Measurements from ENCODE around the gene METTL13.

The METTL13 gene

DNA sequence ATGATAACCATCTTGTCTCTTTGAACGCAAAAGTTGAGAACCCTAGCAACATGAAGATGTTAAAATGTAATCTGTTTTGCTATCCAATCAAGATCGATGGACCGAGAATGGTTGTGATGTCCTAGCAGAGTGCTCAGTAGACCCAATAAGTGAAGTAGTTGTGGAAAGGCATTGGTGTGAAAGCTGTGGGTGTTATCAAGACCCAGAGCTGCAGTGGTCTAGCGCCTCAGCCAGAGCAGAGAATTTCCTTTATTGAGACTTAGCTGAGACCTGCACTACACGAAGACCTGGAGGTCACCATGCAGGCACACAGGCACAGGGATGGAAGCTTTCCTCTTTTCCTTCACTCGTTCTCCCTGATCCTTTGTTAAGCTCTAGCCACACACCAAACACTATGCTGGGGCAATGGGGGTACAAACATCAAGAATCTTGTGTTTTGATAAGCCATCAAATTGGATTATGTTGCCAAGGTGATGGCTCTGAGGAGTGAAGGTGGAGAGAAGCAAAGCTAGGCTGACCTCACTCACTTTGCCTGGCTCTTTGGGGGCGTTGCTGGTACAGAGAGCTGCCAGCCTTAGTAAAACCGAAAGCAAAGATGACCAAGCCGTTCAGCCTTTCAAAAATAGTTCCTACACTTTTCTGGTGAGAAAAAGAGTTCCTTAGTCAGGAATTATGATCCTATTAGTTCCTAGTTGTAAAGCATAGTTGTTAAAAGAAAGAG lies 24.1 kb downstream of the METTL13 start:
- DNase-seq: peak; percentile 53 to 62 (median 62)

DNA sequence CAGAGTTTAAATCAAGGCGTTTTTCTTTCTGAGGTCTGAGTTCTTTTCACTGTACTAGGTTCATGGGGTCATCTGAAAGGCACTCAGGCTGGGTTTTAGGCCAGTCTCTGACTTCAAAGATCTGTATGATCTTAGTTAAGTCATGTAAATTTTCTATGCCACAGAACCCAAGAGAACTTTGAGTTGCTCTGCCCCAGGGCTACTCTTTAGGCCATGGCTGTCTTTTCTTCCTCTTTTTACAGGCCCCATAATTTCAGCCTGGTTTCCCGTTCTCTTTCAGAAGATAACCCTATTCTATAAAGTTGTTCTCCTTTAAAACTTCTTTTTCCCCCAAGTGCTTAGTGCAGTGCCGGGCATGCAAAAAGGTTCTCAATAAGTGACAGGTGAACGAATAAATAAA lies 26.1 kb downstream of the METTL13 start:
- DNase-seq: peak; percentile 20

DNA sequence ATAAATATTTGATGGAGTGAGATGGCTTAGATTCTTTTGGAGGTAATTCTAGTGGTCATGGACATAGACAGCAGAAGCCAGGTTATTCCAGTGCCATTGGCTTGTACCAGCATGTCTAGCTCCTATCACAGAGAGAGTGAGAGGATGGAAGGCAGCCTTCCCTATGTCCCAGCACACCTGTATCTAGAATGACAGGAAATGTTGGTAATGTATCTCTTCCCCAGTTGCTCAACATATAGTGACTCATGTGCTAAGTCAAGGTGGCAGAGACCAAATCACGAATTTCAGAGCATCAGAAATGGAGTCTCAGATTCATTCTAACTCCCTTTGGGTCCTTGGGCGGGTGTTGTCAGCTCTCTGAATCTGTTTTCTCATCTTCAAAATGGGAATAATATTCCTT lies 28.4 kb downstream of the METTL13 start:
- DNase-seq: no peak

DNA sequence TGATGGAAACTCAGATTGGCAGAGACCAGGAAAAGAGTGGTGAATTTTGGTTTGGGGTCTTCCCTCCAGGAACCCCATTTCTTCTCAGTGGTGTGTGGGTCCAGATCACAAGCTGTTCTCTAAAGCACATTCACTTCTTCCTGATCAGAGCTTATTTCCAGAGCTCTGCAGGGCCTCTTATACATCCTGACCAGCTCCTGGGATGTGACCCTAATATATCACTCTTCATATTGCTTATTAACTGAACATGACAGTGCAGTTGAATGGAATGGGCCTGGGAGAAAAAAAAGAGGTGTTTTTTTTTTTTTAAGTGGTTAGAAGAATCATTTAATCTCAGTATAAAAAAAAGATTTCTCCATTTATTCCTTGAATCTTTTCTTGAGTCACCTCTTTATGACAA lies 30.2 kb downstream of the METTL13 start:
- DNase-seq: no peak

DNA sequence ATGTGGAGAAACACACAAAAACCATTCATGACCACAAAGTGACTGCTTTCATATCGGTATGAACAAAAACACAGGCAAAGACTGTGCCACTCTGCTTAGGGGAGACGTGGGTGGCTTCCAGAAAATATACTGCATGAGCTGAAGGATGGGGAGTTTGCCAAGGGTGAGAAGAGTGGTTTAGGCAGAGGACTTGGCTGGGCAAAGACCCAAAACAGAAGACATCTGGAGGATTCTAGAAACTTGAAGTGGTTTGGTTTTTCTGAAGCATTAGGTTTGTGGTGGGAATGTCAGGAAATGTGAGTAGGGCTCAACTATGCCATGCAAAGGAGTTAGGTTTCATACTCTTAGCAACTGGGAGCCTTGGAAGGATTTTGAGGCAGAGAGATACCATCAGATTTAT lies 33.2 kb downstream of the METTL13 start:
- DNase-seq: no peak

DNA sequence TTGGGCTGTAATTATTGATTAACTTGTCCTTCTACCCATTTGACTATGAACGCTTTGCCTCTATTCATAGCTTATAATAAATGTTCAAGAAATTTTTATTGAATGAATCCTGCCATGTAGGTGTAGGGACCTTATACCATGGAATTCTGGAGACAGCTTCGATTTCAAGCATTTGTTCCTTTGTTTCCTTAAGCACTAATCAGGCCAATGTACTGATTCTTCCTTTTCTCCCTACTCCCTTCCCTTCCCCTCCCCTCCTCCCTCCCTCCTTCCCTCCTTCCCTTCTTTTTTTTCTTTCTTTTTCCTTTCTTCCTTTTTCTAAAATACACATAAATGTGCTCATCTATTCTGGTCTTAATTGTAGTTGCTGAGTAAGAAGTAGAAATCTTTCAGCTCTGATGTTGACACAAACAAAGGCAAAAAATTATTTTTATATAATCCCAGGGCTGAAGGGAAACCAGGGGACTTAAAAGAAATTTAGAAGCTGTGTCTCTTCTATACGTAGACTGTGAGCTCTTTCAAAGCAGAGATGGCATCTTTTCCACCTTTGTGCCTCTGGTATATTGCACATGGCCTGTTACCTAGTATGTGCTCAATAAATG lies 34.9 kb downstream of the METTL13 start:
- DNase-seq: no peak

DNA sequence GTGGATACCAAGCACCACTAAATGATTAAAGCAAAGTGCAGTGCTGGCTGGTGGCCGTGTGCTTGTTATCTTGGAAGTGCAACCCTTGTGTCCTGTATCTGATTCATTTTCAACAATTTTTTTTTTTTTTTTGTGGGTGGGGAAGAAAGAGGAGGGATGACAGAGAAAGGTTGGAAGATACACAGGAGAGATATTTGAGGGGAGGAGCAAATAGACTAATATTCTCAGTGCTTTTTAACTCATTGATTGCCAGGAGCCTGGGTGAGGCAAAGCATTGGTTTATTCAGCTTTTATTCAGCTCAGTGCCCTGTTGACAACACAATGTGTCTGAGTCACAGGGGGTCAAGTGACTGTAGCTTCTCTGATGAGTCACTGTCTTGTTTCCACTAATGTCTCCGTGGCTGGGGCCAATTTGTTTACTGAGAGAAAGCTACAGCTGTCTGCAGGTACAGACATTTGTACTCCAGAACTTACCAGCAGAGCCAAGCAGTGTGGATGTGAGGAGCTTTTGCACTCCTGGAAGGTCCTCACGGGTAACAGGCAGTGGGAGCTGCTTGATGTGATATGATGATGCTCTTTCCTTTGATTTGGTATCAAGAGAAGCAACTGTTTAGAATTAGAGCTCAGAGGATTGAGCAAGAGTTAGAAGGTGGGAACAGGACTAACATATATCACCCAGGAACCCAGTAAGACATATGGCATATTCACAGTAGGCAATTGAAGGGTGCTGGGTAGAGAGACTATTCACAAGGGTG lies 36.2 kb downstream of the METTL13 start:
- DNase-seq: peak; percentile 80 to 87 (median 84)

DNA sequence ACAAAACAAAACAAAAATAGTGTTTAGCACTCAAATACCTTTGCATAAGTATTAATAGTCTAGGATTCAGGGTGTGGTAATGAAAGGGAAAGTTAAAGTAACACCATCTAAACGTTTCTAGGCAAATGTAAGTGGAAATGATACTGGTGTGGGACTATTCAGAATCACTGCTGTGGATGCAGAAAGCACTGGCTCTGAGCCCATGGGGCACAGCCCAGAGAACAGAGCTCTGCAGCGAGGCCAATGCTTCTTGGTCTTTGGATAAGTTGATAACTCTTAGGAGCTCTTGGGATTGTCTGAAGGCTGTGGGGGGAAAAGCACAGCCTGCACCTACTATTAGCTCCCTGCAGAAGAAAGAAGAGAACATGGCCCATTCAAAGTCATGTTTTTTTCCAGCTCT lies 38.5 kb downstream of the METTL13 start:
- DNase-seq: no peak

DNA sequence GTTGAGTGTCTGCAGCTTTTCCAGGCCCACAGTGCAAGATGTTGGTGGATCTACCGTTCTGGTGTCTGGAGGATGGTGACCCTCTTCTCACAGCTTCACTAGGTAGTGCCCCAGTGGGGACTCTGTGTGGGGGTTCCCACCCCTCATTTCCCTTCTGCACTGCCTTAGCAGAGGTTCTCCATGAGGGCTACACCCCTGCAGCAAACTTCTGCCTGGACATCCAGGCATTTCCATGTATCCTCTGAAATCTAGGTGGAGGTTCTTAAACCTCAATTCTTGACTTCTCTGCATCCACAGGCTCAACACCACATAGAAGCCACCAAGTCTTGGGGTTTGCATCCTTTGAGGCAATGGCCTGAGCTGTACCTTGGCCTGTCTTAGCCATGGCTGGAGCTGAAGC lies 45.5 kb downstream of the METTL13 start:
- no peak for DNase-seq

DNA sequence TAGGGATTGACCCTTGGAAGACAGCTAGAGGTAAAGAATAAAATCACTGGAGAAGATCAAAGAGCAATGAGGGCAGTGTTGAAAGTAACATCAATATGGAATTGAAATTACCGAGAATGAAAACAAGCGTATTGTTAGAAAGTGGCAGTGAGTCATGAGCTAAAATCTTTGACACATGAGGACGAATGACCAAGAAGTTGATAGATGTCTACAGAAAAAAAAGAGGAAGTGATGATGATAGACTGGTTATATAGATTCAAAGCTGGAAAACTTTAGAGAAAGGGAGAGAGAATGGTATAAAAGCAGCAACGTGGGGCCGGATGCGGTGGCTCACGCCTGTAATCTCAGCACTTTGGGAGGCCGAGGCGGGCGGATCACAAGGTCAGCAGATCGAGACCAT lies 47.3 kb downstream of the METTL13 start:
- DNase-seq: peak; percentile 36 to 70 (median 65)

DNA sequence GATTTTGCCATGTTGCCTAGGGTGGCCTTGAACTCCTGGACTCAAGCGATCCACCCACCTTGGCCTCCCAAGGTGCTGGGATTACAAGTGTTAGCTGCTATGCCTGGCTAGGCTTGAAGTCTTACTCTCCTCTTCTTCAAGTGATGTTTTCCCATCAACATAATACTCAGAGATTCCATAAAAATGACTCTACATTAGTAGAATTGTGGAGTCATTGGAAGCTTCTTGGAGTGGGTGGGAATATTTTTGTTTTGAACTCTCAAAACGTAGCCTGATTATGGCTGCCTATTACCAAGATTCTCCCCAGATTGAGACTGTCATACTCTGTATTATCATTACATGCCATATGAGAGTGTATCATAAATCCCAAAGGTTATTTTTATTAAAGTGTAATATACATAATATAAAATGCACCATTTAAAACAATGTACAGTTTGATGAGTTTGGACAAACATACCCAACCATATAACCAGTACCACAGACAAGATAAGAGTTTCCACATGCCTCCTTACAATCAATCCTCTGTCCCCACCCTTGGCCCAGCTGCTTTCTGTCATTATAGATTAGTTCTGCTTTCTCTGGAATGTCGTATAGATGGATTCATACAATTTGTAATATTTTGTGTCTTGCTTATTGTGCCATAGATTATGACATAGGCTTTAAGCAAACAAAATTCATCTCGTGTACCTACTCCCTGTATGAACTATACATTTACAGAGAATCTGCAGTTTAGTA lies 51.8 kb downstream of the METTL13 start:
- no peak for DNase-seq

DNA sequence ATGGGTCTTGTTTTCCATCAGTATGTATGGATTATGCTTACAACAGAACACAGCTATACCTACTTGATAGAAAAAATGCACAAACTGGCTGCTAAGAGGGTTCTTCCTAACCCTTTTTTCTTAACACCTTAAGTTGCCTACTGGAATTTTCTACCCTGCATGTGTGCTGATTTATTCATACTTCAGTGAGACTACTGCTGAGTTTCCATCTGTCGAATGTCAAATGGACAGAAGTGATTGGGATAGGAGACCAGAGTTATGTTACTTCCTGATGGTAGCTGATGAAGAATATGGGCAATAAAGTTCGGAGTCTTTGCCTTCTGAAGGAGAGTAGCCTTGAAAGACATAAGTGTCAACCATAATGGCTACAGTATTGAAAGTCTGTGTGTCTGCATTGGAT lies 53.4 kb downstream of the METTL13 start:
- no peak for DNase-seq

DNA sequence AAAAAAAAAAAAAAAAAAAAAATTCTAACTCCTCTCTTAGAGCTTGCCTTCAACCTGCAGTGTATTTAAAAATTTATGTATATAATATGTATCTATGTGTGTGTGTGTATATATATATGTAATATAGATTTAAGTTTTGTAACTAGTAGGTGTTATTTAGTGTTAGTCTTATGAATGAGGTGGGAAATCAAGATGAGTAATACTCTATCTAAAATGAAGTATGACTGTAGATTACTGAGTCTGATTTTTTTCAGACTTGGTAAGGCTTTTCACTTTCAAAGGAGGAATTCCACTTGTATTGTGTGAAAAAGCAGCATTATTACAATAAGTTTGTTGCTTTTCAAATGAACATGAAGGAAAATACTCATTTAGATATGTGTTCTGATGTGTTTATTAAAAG lies 54.4 kb downstream of the METTL13 start:
- no peak for DNase-seq

DNA sequence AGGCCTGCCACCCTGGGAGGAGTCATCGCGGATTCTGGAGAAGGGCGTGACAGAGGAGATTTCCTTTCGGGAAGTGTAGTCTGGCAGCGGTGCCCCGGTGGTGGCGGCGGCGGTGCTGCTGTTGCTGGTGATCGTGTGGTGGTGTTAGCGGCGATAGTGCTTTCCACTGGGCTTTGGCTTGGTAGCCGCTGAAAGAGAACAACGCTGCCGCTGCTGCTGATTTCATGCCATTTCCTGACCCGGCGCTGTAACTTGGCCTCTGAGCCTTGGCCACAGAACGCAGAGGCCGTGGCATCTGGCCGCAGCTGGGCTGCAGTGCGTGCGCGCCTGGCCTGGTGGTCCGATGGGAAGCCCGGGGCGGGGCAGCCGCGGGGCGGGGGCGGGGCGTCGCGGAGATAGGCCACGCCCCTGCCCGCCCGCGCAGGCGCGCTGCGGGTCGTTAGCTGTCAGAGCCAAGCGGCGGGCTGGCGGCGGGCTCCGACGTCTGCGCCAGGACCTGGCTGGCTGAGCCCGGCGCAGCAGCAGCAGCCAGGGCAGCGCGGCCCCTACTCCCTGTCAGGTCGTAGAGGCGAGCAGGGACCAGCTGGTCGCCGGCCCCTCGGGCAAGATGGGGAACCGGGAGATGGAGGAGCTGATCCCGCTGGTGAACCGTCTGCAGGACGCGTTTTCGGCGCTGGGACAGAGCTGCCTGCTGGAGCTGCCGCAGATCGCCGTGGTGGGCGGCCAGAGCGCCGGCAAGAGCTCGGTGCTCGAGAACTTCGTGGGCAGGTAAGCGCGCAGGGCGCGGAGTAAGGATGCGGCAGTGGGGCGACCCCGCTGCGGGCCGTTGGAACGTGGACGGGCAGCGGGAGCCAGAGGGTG lies 59.8 kb downstream of the METTL13 start, which contains the start of gene DNM3:
TSS of gene DNM3 (plus strand) at position 449 of the 861 bp plus-strand sequence. CDS start at position 608, 159 bp downstream.
- peak; percentile 88 to 96 (median 92) for DNase-seq

DNA sequence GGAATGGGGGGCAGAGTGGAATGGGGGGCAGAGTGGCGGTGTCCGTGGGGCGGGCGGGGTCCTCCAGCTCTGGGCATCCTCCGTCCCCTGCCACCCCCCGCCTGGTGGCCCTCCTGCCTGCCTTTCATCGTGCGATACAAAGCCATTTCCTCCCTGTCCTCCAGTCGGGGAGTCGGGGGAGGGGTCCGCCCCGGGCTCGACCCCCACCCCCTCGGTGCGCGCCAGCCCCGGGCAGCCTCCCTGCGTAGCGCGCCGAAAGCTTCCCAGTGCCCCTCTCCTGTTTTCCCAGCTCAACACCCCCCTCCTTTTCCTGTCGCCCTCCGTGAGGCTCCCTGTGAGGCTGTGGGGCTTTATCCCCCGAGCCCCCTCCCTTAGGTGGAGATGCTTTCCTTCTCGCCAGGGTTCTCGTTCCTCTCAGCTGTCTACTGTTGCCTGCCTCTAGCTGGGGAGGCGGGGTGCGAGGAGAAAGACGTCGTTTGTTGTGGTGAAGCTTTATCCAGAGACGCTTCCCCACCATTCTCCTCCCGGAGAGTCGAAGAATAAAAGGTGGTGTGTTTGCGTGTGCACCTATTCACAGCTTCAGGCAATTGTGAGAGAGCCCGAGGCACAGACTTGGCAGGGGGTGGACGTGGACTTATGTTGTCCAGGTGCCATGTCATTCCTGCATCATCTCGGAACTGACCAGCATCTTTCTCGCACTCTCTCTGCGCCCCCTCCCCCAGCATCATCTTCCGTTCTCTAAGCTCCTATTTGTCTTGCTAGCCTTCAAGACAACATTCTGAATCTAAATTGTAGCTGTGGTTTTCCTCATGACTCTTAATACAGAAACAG lies 60.7 kb downstream of the METTL13 start:
- peak in 1 of 3 donors; percentile 32 for DNase-seq

DNA sequence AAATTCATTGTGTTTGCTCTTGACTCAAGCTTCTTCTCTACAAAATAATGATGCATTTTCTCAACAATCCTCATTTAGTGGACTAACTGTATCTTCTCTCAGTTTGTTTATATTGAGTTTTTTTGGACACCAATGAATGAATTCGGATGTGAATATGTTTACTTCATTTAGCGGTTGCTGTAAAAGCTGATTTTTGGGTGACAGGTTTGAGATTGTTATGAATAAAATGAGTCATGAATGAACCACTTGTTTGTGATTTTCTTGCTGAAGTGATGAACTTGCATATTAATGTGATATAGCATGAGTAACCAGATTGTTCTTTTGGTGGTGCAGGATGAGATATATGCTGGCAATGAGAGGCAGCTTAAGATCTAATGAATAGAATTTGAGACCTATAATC lies 62.9 kb downstream of the METTL13 start:
- DNase-seq: no peak

DNA sequence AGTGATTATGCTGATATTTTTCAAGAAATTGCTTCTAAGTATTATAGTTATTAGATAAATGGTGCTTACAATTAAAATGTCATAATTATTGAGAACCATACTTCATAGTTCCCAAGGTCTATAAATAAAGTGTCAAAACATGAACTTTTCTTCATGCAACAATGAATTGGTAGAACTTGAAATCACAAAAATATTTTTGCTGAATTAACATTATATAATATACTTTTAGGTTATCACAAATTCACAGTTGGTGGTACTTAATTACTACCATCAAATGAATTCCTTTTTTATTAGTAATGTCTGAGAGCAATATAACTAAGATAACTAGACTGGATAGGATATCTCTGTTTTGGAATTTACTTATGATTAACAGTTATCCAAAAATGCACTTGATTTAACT lies 64.5 kb downstream of the METTL13 start:
- no peak for DNase-seq

Measured in suppressor macrophage treated with lipopolysaccharide for 1 hour (primary cell).